Measurements from ENCODE around the gene BCL7A. TPM values are rescaled to one million over a fixed set of nuclear protein-coding genes. Genes with fewer than 3 reads are reported as not detected.
"Not testable (repeated sequence)": the region's sequence is repeated elsewhere in the genome, so short reads cannot be mapped to it uniquely, and the experiment has no call there.

BCL7A gene
- total RNA-seq, 3 donors from 2014 or later = 8.9 to 10.6 (median 9.0) TPM

GRCh38 chr12:122046145-122046544 is 24.5 kb downstream of the BCL7A start:
- Mint-ChIP-seq H3K9me3 (no peaks in the 10 kb centered on the region), H3K27me3 (ENCODE audit: low read depth) (no peaks in the 10 kb centered on the region), H3K4me1 (ENCODE audit: low read depth) (no peaks in the 10 kb centered on the region), H3K36me3 (ENCODE audit: insufficient read depth) (no peaks in the 10 kb centered on the region), H3K4me3 (no peak overlapping the region)
- ATAC-seq = no peak
- no peak for DNase-seq

GRCh38 chr12:122048151-122048550 is 26.5 kb downstream of the BCL7A start:
- H3K9me3 Mint-ChIP-seq = no peaks in the 10 kb centered on the region
- no peaks in the 10 kb centered on the region for H3K27me3 Mint-ChIP-seq (ENCODE audit: low read depth)
- ATAC-seq (no peak), DNase-seq (no peak)
- no peaks in the 10 kb centered on the region for H3K36me3 Mint-ChIP-seq (ENCODE audit: insufficient read depth)
- no peaks in the 10 kb centered on the region for H3K4me1 Mint-ChIP-seq (ENCODE audit: low read depth)
- no peak overlapping the region for H3K4me3 Mint-ChIP-seq

- Mint-ChIP-seq H3K9me3 (no peaks in the 10 kb centered on the region), H3K4me1 (ENCODE audit: low read depth) (peaks cover 3% of the 10 kb centered on the region), H3K36me3 (ENCODE audit: insufficient read depth) (no peaks in the 10 kb centered on the region), H3K27me3 (ENCODE audit: low read depth) (no peaks in the 10 kb centered on the region), H3K4me3 (no peak overlapping the region)
- DNase-seq (no peak), ATAC-seq (no peak)
Measured at GRCh38 chr12:122049827-122050226, 28.1 kb downstream of the BCL7A start.

GRCh38 chr12:122050706-122051105 is 29.0 kb downstream of the BCL7A start:
- no peak for ATAC-seq
- no peak for DNase-seq
- Mint-ChIP-seq H3K27me3 (ENCODE audit: low read depth) (no peaks in the 10 kb centered on the region), H3K4me3 (no peak overlapping the region), H3K4me1 (ENCODE audit: low read depth) (peaks cover 3% of the 10 kb centered on the region), H3K9me3 (no peaks in the 10 kb centered on the region), H3K36me3 (ENCODE audit: insufficient read depth) (no peaks in the 10 kb centered on the region)

- Mint-ChIP-seq H3K36me3 (ENCODE audit: insufficient read depth) (no peaks in the 10 kb centered on the region), H3K4me1 (ENCODE audit: low read depth) (peaks cover 3% of the 10 kb centered on the region), H3K9me3 (no peaks in the 10 kb centered on the region), H3K27me3 (ENCODE audit: low read depth) (no peaks in the 10 kb centered on the region), H3K4me3 (no peak overlapping the region)
- DNase-seq = no peak
- ATAC-seq = no peak
Measured at GRCh38 chr12:122051231-122051876, 29.7 kb downstream of the BCL7A start.

GRCh38 chr12:122052285-122052684 is 30.6 kb downstream of the BCL7A start:
- ATAC-seq (no peak), DNase-seq (no peak)
- Mint-ChIP-seq H3K4me1 (ENCODE audit: low read depth) (peaks cover 3% of the 10 kb centered on the region), H3K27me3 (ENCODE audit: low read depth) (no peaks in the 10 kb centered on the region), H3K9me3 (no peaks in the 10 kb centered on the region), H3K36me3 (ENCODE audit: insufficient read depth) (no peaks in the 10 kb centered on the region), H3K4me3 (no peak overlapping the region)

GRCh38 chr12:122054842-122055520 is 33.3 kb downstream of the BCL7A start:
- Mint-ChIP-seq H3K4me3 (no peak overlapping the region), H3K9me3 (no peaks in the 10 kb centered on the region), H3K4me1 (ENCODE audit: low read depth) (peaks cover 3% of the 10 kb centered on the region), H3K36me3 (ENCODE audit: insufficient read depth) (no peaks in the 10 kb centered on the region), H3K27me3 (ENCODE audit: low read depth) (no peaks in the 10 kb centered on the region)
- no peak for ATAC-seq
- DNase-seq = no peak

- not testable (repeated sequence) for H3K27me3 Mint-ChIP-seq (ENCODE audit: low read depth); H3K36me3 Mint-ChIP-seq (ENCODE audit: insufficient read depth); DNase-seq; ATAC-seq; H3K4me3 Mint-ChIP-seq; H3K9me3 Mint-ChIP-seq; H3K4me1 Mint-ChIP-seq (ENCODE audit: low read depth)
Measured at GRCh38 chr12:122056406-122056805, 34.7 kb downstream of the BCL7A start.

- no peak overlapping the region for H3K4me3 Mint-ChIP-seq
- ATAC-seq = no peak
- no peak for DNase-seq
- H3K36me3 Mint-ChIP-seq (ENCODE audit: insufficient read depth) = no peaks in the 10 kb centered on the region
- H3K4me1 Mint-ChIP-seq (ENCODE audit: low read depth) = peaks cover 3% of the 10 kb centered on the region
- H3K9me3 Mint-ChIP-seq = no peaks in the 10 kb centered on the region
- no peaks in the 10 kb centered on the region for H3K27me3 Mint-ChIP-seq (ENCODE audit: low read depth)
Measured at GRCh38 chr12:122057007-122057735, 35.5 kb downstream of the BCL7A start.

GRCh38 chr12:122057769-122058168 is 36.1 kb downstream of the BCL7A start:
- Mint-ChIP-seq H3K4me1 (ENCODE audit: low read depth) (peaks cover 3% of the 10 kb centered on the region), H3K36me3 (ENCODE audit: insufficient read depth) (no peaks in the 10 kb centered on the region), H3K9me3 (no peaks in the 10 kb centered on the region), H3K4me3 (no peak overlapping the region), H3K27me3 (ENCODE audit: low read depth) (no peaks in the 10 kb centered on the region)
- DNase-seq = no peak
- no peak for ATAC-seq

- no peak overlapping the region for H3K4me3 Mint-ChIP-seq
- no peak for DNase-seq
- ATAC-seq = no peak
- H3K4me1 Mint-ChIP-seq (ENCODE audit: low read depth) = peaks cover 9% of the 10 kb centered on the region
- H3K27me3 Mint-ChIP-seq (ENCODE audit: low read depth) = no peaks in the 10 kb centered on the region
- no peaks in the 10 kb centered on the region for H3K36me3 Mint-ChIP-seq (ENCODE audit: insufficient read depth)
- H3K9me3 Mint-ChIP-seq = no peaks in the 10 kb centered on the region
Measured at GRCh38 chr12:122058549-122059149, 37.0 kb downstream of the BCL7A start.

- Mint-ChIP-seq H3K4me1 (ENCODE audit: low read depth) (peaks cover 9% of the 10 kb centered on the region), H3K36me3 (ENCODE audit: insufficient read depth) (no peaks in the 10 kb centered on the region), H3K4me3 (no peak overlapping the region), H3K9me3 (no peaks in the 10 kb centered on the region), H3K27me3 (ENCODE audit: low read depth) (no peaks in the 10 kb centered on the region)
- ATAC-seq (no peak), DNase-seq (no peak)
Measured at GRCh38 chr12:122059203-122059960, 37.7 kb downstream of the BCL7A start.

- H3K36me3 Mint-ChIP-seq (ENCODE audit: insufficient read depth) = no peaks in the 10 kb centered on the region
- no peaks in the 10 kb centered on the region for H3K9me3 Mint-ChIP-seq
- DNase-seq (no peak), ATAC-seq (no peak)
- peaks cover 8% of the 10 kb centered on the region for H3K4me1 Mint-ChIP-seq (ENCODE audit: low read depth)
- no peak overlapping the region for H3K4me3 Mint-ChIP-seq
- H3K27me3 Mint-ChIP-seq (ENCODE audit: low read depth) = no peaks in the 10 kb centered on the region
Measured at GRCh38 chr12:122060081-122060501, 38.4 kb downstream of the BCL7A start.

- Mint-ChIP-seq H3K36me3 (ENCODE audit: insufficient read depth) (no peaks in the 10 kb centered on the region), H3K4me1 (ENCODE audit: low read depth) (peaks cover 8% of the 10 kb centered on the region), H3K9me3 (no peaks in the 10 kb centered on the region), H3K4me3 (no peak overlapping the region), H3K27me3 (ENCODE audit: low read depth) (no peaks in the 10 kb centered on the region)
- DNase-seq (no peak), ATAC-seq (no peak)
Measured at GRCh38 chr12:122061253-122061652, 39.6 kb downstream of the BCL7A start.

All from activated T-cell treated with anti-CD3 and anti-CD28 coated beads, Interleukin-2, amount 50 U/mL, for 4 hours (primary cell).